Mesothelial cell of epicardium (in vitro differentiated cells): ENCODE results near the gene IRF7. TPM values are rescaled to one million over a fixed set of nuclear protein-coding genes. Genes with fewer than 3 reads are reported as not detected.

Experiments
- DNase-seq, 2 experiments: peaks; one replicate each; pipeline ENCODE4 v3.0.0; 2021; ENCODE audit warnings: low spot score in 2 of 2; ENCODE audit not compliant: unreplicated experiment in 2 of 2
- H3K27ac Mint-ChIP-seq: 2 replicates; pipeline ENCODE4 v1.8.0; 2021; ENCODE audit warnings: mixed read lengths
- H3K27me3 Mint-ChIP-seq: 2 replicates; pipeline ENCODE4 v1.8.0; 2021; ENCODE audit warnings: low read depth, mixed read lengths
- H3K36me3 Mint-ChIP-seq: 2 replicates; pipeline ENCODE4 v1.8.0; 2021; ENCODE audit warnings: mixed read lengths
- H3K4me1 Mint-ChIP-seq: 2 replicates; pipeline ENCODE4 v1.8.0; 2021; ENCODE audit warnings: mixed read lengths
- H3K4me3 Mint-ChIP-seq: 2 replicates; pipeline ENCODE4 v1.8.0; 2021; ENCODE audit warnings: mild to moderate bottlenecking, moderate library complexity, mixed read lengths
- H3K9me3 Mint-ChIP-seq: 2 replicates; pipeline ENCODE4 v1.8.0; 2021; ENCODE audit warnings: mixed read lengths
- CTCF ChIP-seq: fragments of 200-600 bp; sonication (generic); IDR thresholded peaks from one replicate; pipeline ENCODE4 v1.5.0; 2021; ENCODE audit warnings: antibody characterized with exemption; ENCODE audit not compliant: unreplicated experiment
- total RNA-seq: library from RNA; stranded (reverse); gene quantifications from 3 replicates; pipeline ENCODE4 v1.2.1, GENCODE V29; 2021

The IRF7 gene
- total RNA-seq, 1 donor from 2014 or later: 21.9 TPM

GRCh38 chr11:638631-639331, 23.0 kb upstream of the IRF7 start:
- Mint-ChIP-seq H3K27me3 (peaks cover 57% of the 10 kb centered on the region), H3K4me3 (peak overlapping the region; percentile 55), H3K9me3 (no peaks in the 10 kb centered on the region), H3K27ac (peak overlapping the region; percentile 39), H3K36me3 (peaks cover 2% of the 10 kb centered on the region), H3K4me1 (peaks cover 16% of the 10 kb centered on the region)
- TF ChIP-seq CTCF: no peak
- no peak for DNase-seq

- H3K27me3 Mint-ChIP-seq: peaks cover 57% of the 10 kb centered on the region
- H3K36me3 Mint-ChIP-seq: peaks cover 4% of the 10 kb centered on the region
- no peaks in the 10 kb centered on the region for H3K9me3 Mint-ChIP-seq
- peaks cover 16% of the 10 kb centered on the region for H3K4me1 Mint-ChIP-seq
- DNase-seq: no peak
- H3K27ac Mint-ChIP-seq: peak overlapping the region; percentile 8
- peak overlapping the region; percentile 58 for H3K4me3 Mint-ChIP-seq
- no peak for TF ChIP-seq CTCF
Measured at GRCh38 chr11:637593-638521, 22.1 kb upstream of the IRF7 start.

GRCh38 chr11:637333-637592, 21.5 kb upstream of the IRF7 start:
- DNase-seq: no peak
- Mint-ChIP-seq H3K27me3 (peaks cover 57% of the 10 kb centered on the region), H3K9me3 (no peaks in the 10 kb centered on the region), H3K36me3 (peaks cover 5% of the 10 kb centered on the region), H3K4me3 (peak overlapping the region; percentile 58), H3K27ac (no peak overlapping the region), H3K4me1 (peaks cover 16% of the 10 kb centered on the region)
- TF ChIP-seq CTCF: no peak

- no peaks in the 10 kb centered on the region for H3K9me3 Mint-ChIP-seq
- H3K27me3 Mint-ChIP-seq: peaks cover 55% of the 10 kb centered on the region
- peak within 1 kb of the TSS; percentile 8 for H3K27ac Mint-ChIP-seq
Measured at GRCh38 chr11:636511-637332, 21.0 kb upstream of the IRF7 start, which contains the start of gene DRD4. TSS of gene DRD4 (plus strand) at chr11:637269. CDS start at chr11:637305, 36 bp downstream.

More at GRCh38 chr11:636511-637332, 21.0 kb upstream of the IRF7 start, which contains the start of gene DRD4:
- Mint-ChIP-seq H3K36me3 (peaks cover 5% of the 10 kb centered on the region), H3K4me1 (peaks cover 16% of the 10 kb centered on the region), H3K4me3 (peak within 1 kb of the TSS; percentile 58)
- no peak for DNase-seq
- TF ChIP-seq CTCF: no peak
